ENCODE data around the gene PTPRK. TPM values are rescaled to one million over a fixed set of nuclear protein-coding genes. Genes with fewer than 3 reads are reported as not detected.
A peak's percentile ranks its signal among the peaks of the same experiment; 100 is the strongest.

Gene PTPRK
- total and polyA plus RNA-seq, 10 of the 15 experiments (the other 5 are each of a cell fraction or from before 2014, with no cell fraction given): 0.23 to 1.9 (median 0.55) TPM

GRCh38 chr6:128171182-128171581, 349.2 kb downstream of the PTPRK start (continued):
- TF ChIP-seq MTA2 (IDR thresholded peaks at IDR 0.05; ENCODE audit: low read depth) (no peak), PAX5 (IDR thresholded peaks at IDR 0.05; ENCODE audit: borderline replicate concordance, low read depth, low read length) (no peak), RELB (IDR thresholded peaks at IDR 0.05; ENCODE audit: low read depth) (no peak), CHD2 (IDR thresholded peaks at IDR 0.05; ENCODE audit: borderline replicate concordance, low read depth, low read length) (no peak)

- ATAC-seq: 0 out of 3 replicates have a peak, but pooled peaks have one; percentile 21
- intact Hi-C loops (cut with micrococcal nuclease; ENCODE audit: unreplicated experiment) (no loop called here), in situ Hi-C loops (cut with MboI) (no loop called here)
- H3K9me3 ChIP-seq (replicated peaks; ENCODE audit: control insufficient read depth, insufficient read depth, low read length): no peaks in the 10 kb centered on the region
- no peak for DNase-seq (ENCODE audit: low read depth, low spot score)
- ChIA-PET POLR2A (no interaction called here), CTCF (no interaction called here), SMC1A (ENCODE audit: uncharacterized antibody, unreplicated experiment) (no interaction called here), RAD21 (ENCODE audit: unreplicated experiment) (no interaction called here)
- no peaks in the 10 kb centered on the region for H3K79me2 ChIP-seq (ENCODE audit: control insufficient read depth, insufficient read depth, low read length)
- no peak overlapping the region for H3K4me2 ChIP-seq (ENCODE audit: control insufficient read depth, insufficient read depth)
- no peak overlapping the region for H3K9ac ChIP-seq (ENCODE audit: control insufficient read depth, insufficient read depth, low read length)
- BruUV-seq (replicated peaks): no TSS peak
- FAIRE-seq: no peak
- H3K4me3 ChIP-seq: no peak overlapping the region
- 83% methylated on average over 4 of the region's 4 CpGs for WGBS (ENCODE audit: insufficient coverage, insufficient replicate concordance, low lambda C conversion rate, missing lambda C conversion rate)
- no peaks in the 10 kb centered on the region for H3K27me3 ChIP-seq (replicated peaks in 1 of 2; ENCODE audit: control insufficient read depth in 2 of 2, insufficient read depth in 2 of 2, low read length in 1 of 2)
- no peak overlapping the region for H2AFZ ChIP-seq (ENCODE audit: control insufficient read depth, low read depth, low read length)
- no peaks in the 10 kb centered on the region for H3K4me1 ChIP-seq (ENCODE audit: control insufficient read depth, insufficient read depth, low read length)
- no peaks in the 10 kb centered on the region for H3K36me3 ChIP-seq (ENCODE audit: control insufficient read depth in 2 of 2, insufficient read depth in 2 of 2, low read length in 1 of 2)
- no peak for TF ChIP-seq SIX5 (IDR thresholded peaks at IDR 0.05; ENCODE audit: low read depth, low read length, severe bottlenecking)
- TF ChIP-seq MTA3 (IDR thresholded peaks at IDR 0.05; ENCODE audit: borderline replicate concordance, low read length): no peak
- no peak for TF ChIP-seq EGR1 (IDR thresholded peaks at IDR 0.05; ENCODE audit: borderline replicate concordance in 1 of 2, low read depth in 2 of 2, low read length in 2 of 2)
- TF ChIP-seq EP300 (IDR thresholded peaks at IDR 0.05; ENCODE audit: borderline replicate concordance in 1 of 2, control insufficient read depth in 1 of 2, low read depth in 2 of 2, low read length in 2 of 2): no peak
- TF ChIP-seq NRF1 (conservative IDR thresholded peaks at IDR 0.05; ENCODE audit: low read depth, low read length): no peak
- TF ChIP-seq, protein P1, sequence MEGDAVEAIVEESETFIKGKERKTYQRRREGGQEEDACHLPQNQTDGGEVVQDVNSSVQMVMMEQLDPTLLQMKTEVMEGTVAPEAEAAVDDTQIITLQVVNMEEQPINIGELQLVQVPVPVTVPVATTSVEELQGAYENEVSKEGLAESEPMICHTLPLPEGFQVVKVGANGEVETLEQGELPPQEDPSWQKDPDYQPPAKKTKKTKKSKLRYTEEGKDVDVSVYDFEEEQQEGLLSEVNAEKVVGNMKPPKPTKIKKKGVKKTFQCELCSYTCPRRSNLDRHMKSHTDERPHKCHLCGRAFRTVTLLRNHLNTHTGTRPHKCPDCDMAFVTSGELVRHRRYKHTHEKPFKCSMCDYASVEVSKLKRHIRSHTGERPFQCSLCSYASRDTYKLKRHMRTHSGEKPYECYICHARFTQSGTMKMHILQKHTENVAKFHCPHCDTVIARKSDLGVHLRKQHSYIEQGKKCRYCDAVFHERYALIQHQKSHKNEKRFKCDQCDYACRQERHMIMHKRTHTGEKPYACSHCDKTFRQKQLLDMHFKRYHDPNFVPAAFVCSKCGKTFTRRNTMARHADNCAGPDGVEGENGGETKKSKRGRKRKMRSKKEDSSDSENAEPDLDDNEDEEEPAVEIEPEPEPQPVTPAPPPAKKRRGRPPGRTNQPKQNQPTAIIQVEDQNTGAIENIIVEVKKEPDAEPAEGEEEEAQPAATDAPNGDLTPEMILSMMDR (IDR thresholded peaks at IDR 0.05 in 2 of 3, conservative IDR thresholded peaks at IDR 0.05 in 1 of 3; ENCODE audit: control insufficient read depth in 2 of 3, extremely low read depth in 1 of 3, insufficient read depth in 1 of 3, low read depth in 3 of 3, low read length in 3 of 3): no peak
- TF ChIP-seq JUNB (IDR thresholded peaks at IDR 0.05): no peak
- no peak for TF ChIP-seq SPI1 (IDR thresholded peaks at IDR 0.05; ENCODE audit: borderline replicate concordance, insufficient read depth, low read depth, low read length)
- TF ChIP-seq SUZ12 (IDR thresholded peaks at IDR 0.05; ENCODE audit: unreplicated experiment): no peak
- no peak overlapping the region for H3K27ac ChIP-seq (ENCODE audit: control insufficient read depth, insufficient read depth)
- no peaks in the 10 kb centered on the region for H4K20me1 ChIP-seq (ENCODE audit: control insufficient read depth, insufficient read depth)
Observed at GRCh38 chr6:128168244-128168643, 352.2 kb downstream of the PTPRK start.

Measured in GM12878 (cell line).